Stimulated activated CD4-positive, alpha-beta T cell treated with anti-CD3 and anti-CD28 coated beads, Interleukin-2, amount 100 ng/mL, for 48 hours (primary cell): Measurements from ENCODE around the gene RCOR1.
"Not testable (repeated sequence)": the region's sequence is repeated elsewhere in the genome, so short reads cannot be mapped to it uniquely, and the experiment has no call there.

ENCODE experiments used
- DNase-seq, 2 donors: peaks; one replicate each; pipeline ENCODE4 v3.0.0-alpha.2; 2020

Gene RCOR1

DNA sequence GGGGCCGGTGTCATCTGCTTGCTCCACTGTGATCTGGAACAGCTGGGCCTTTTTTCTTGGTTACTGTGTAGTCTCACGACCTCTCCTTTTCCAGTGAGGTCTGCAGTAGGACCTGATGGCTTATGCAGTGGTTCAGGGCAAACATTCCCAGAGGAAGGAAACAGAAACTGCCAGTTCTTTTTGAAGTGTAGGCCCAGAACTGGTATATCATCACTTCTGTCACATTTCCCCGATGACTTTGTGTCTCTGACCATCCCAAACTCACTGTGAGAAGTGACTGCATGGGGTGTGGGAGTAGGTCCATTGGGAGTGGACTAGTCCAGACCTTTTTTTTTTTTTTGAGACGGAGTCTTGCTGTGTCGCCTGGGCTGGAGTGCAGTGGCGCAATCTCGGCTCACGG, 38.4 kb downstream of the RCOR1 start:
- DNase-seq = no peak

DNA sequence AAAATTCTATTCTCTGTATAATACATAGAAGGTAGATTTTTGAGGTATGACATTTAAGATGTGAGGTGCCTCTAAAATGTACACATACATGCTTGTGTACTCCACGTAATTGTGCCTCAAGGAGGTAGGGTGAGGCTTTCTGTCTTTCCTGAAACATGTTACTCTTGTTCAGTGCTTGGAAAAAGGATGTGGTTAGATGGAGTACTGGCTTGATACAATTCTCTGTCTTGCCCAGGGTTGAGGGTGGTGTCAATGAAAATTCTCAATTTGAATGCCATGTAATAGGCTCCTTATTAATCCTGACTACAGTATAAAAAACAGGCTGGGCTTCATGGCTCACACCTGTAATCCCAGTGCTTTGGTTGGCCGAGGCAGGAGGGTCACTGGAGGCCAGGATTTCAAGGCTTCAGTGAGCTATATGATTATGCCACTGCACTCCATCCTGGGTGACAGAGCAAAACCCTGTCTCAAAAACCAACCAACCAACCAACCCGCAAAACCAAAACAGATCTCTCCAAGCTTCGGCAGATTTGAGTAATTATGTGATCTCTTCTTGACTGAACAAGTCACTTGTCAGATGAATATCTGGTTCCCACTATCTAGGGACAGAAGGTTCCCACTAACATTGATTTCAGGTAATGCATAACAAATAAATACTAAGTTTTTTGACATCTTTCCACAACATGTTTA, 41.6 kb downstream of the RCOR1 start:
- peak in 1 of 2 donors; percentile 2 for DNase-seq

- DNase-seq = not testable (repeated sequence)
Observed at GRCh38 chr14:102639611-102640010, 47.2 kb downstream of the RCOR1 start.

DNA sequence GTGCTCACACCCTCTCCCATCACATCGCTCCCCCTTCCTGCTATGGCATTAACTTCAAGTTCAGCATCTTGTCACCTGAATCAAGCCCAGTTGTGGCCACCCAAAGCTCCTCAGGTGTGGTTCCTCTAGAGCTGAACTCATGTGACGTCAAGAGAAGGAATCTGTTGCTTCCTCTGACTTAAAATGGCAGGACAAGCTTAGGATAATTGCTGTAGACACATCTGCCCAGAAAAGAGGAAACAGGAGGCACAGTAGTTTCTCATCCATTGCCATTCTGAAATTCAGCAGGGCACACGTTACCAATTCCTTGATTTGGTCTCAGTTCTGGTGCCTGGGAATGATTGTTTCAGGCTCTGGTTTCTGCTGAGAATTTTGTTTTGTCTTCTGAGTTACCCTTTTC, 52.1 kb downstream of the RCOR1 start:
- no peak for DNase-seq

DNA sequence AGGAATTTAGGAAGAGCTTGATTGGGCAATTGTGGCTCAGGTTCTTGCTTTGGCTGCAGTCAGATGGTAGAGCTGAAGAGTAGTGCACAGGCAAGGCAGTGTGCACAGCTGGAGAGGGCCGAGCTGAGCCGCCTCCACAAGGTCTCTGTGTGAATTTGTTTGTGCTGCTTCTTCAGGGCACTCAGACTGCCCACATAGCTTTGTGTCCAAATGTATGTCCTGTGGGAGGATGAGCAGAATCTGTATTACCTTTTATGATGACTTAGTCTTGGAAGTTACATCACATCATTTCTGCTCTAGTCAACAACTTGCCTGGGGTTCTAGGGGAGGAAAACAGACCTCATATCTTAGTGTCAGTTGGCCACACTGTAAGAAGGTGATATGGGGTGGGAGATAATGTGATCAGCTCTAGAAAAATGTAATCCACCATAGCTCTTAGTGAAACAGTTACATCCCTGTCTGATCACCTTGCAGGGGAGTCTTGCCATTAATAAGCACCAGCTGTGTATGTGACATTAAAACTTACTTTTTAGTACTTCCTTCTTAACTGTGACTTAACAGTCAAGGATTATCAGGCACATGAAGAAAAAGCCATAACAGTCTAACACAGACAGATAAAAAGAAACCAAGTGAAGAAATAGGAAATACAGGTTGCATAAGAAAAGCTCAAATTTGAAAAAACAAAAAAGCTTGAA, 53.4 kb downstream of the RCOR1 start:
- DNase-seq = no peak

DNA sequence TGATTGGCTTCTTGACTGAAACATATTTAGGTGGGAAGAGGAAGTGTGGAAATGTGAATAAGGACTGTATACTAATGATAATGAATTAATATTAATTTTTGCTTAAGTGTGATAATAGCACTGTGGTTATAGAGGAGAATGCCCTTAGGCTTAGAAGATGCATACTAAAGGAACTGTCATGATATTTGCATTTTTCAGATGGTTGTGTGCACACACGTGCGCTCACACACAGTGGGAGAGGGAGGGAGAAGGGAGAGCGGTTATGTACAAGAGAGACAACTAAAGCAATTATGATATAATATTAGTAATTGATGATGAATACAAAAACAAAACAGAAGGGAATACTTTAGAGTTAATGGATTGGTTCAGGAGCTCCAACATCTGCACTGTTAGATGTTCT, 54.2 kb downstream of the RCOR1 start:
- no peak for DNase-seq

- no peak for DNase-seq
Observed at GRCh38 chr14:102652194-102652593, 59.7 kb downstream of the RCOR1 start.

- peak; percentile 19 to 20 for DNase-seq
Observed at GRCh38 chr14:102654298-102654697, 61.8 kb downstream of the RCOR1 start.

DNA sequence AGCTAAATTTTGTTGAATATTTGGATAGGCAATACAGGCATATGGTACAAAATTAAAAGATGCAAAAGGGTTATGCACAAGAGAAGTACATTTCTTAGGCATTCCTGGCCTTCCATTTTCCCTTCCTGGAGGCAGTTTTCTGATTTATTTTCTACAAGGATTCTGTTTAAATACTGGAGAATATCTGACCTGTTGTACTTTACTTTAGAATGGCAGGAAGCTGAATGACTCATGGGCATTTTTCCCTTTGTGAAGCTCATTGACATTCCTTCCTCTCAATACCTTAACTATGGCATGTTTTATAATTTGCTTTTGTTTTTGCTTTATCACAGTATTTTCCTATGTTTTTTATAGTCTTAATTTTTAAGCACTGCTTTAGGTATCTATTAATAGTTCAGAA, 62.7 kb downstream of the RCOR1 start:
- no peak for DNase-seq

DNA sequence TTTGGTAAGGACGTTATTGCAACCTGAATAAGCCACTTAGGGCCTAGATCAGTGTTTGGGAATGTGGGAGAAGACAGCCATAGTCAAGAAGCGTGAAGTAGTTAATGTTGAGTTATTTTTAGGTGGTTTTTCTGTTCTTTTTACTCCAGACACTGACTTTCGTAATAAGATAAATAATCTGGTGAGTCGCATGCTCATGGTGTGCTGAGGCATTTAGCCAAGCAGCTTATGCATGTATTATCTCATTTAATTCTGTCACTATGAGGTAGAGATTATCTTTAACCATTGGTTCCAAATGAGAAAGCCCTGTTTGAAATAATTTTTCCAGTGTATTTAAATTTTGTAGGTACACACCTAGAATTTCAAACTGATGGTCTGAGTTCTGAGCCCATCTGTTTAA, 67.3 kb downstream of the RCOR1 start:
- DNase-seq = no peak

- DNase-seq = no peak
Observed at GRCh38 chr14:102661614-102662013, 69.2 kb downstream of the RCOR1 start.

GRCh38 chr14:102662636-102663430, 70.4 kb downstream of the RCOR1 start:
- DNase-seq = no peak

GRCh38 chr14:102663440-102663839, 71.0 kb downstream of the RCOR1 start:
- no peak for DNase-seq

- no peak for DNase-seq
Observed at GRCh38 chr14:102665621-102666020, 73.2 kb downstream of the RCOR1 start.

- DNase-seq = no peak
Observed at GRCh38 chr14:102666635-102667034, 74.2 kb downstream of the RCOR1 start.

DNA sequence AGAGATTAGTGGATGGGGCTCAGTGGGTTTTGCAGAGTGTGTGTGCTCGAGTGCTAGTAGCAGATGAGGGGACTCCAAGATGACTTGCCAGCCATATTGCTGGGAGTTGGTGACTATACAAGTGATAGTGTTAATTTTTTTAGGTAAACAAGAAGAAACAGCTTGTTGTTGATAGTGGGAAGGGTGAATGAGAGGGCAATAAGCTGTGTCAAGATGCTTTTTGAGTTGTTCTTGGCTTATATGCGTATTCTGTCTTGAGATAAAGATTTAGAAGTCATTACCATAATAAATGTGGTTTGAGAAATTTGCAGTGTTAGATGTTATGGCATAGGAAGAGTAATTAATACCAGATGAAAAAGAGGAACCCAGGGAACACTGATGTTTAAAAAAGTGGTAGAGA, 75.3 kb downstream of the RCOR1 start:
- no peak for DNase-seq

DNA sequence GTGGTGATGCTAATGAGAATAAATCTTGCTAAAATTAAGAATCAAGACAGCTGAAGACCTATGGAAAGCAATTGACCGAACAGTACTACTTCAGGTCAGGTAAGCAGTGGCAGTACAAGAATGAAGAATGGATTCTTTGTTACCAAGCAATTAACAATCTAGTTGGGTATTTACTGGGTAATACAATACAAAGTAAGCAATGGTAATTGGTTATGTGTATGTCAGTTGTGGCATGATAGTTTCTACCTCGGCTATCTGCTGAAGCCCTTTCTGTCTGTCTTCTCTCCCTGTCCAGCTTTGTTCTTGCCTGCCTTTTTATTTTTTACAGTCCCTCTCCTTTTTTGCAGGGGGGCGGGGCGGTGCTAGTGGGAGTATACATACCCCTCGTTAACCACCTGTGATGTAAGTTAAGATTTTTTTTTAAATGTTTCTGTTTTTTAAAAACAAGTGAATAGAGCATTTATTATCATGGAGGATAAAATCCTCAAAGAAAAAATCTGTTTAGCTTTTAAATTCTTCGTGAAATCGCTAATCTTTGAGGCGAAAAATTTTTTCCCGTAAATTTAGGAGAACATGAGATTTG, 75.9 kb downstream of the RCOR1 start:
- no peak for DNase-seq

GRCh38 chr14:102671410-102671809, 79.0 kb downstream of the RCOR1 start:
- no peak for DNase-seq

- DNase-seq = no peak
Observed at GRCh38 chr14:102672410-102672960, 80.0 kb downstream of the RCOR1 start.

DNA sequence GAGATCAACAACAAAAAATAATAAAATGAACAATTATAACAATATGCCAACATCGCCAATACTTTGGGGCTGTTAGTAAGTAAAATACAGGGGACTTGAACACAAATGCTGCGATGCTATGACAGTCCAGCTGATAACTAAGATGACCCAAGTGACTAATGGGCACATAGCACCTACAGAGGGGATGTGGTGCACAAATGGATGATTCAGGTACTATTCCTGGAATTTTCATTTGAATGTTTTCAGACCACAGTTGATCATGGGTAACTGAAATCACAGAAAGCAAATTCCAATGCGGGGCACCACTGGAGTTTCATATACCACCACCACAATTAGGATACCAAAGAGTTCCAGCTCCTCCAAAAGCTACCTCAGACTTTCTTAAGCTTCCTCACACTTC, 82.9 kb downstream of the RCOR1 start:
- no peak for DNase-seq

GRCh38 chr14:102678394-102678793, 85.9 kb downstream of the RCOR1 start:
- DNase-seq = no peak

DNA sequence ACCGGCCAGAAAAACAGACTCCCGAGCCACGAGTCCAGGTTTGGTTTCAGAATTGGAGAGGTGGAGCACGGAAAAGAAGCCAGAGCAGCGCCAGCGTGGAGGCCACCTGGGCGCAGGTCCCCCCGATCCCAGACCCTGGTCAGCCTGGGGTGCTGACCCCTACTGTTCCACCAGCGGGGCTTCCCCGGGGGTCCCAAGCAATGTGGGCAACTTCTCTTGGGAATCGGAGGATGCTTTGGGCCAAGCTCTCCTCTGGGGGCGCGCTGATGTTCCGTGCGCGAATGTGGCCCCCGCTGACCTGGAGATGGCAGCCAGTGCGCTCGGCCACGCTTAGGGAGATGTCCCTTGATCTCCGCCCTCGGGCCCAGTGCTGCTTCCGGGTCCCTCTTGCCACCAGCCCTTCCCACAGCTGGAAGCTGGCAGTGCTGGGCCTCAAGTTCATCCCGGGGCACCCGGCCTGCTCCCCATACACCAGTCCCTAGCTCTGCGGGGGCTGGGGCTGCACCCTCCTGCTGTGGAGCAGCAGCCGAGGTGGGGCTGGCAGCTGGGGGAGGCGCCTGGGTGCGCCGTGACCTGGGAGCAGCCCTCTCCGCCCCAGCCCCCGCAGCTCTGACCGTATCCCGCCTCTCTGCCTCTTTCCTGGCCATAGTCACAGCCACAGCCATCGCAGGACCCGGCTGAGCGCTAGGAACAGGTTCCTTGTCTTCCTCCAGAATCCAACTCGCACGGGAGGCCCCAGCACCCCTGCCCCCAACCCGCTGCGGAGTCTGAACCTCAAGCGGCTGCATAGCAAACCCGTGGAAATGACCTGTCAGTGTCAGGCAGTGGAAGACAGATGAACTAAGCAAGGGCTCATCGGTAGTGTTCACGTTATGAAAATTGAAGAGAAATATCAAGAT, 91.2 kb downstream of the RCOR1 start:
- DNase-seq = no peak
